K562 (cell line): ENCODE data around the gene GDAP2. TPM values are rescaled to one million over a fixed set of nuclear protein-coding genes. Genes with fewer than 3 reads are reported as not detected.

Experiments used
- ATAC-seq: fragments of 200-7000 bp; cut with Tn5 transposase; 3 replicates; pipeline ENCODE4 v1.9.1; 2020; ENCODE audit warnings: moderate library complexity
- BruUV-seq: library from RNA; stranded (reverse); fragments of 400-500 nt; replicated peaks from 2 replicates; lab custom pipeline; 2021; lab: Mats Ljungman, UMichigan
- CTCF ChIA-PET: fragments of 300-600 bp; formaldehyde crosslinking; extraction: SDS; loops from one replicate; lab custom pipeline; 2021; ENCODE audit warnings: low intra/inter-chr PET ratio; lab: Yijun Ruan, JAX
- POLR2A ChIA-PET: fragments of 300-600, 350-650 bp; sonication (Branson Sonifier 250); formaldehyde crosslinking; extraction: SDS; loops from one replicate; lab custom pipeline; 2021; ENCODE audit warnings: antibody characterized with exemption, inconsistent platforms; lab: Yijun Ruan, JAX
- DNase-seq, 4 experiments: peaks; one replicate each; pipeline versions ENCODE4 v3.0.0 to v3.0.0-alpha.2; 2011 to 2018; ENCODE audit warnings: low spot score in 3 of 4, mixed read lengths in 3 of 4; ENCODE audit errors: extremely low read depth in 1 of 4
- FAIRE-seq: peaks from 2 replicates; lab custom pipeline; 2011; peaks lifted over from hg19 to GRCh38; lab: Jason Lieb, UNC
- H2AFZ ChIP-seq: 2 replicates; pipeline ENCODE4 v1.6.0; 2011; ENCODE audit warnings: low read depth, low read length, control low read depth, inconsistent platforms
- H3K27ac ChIP-seq: fragments of 200-600 bp; 3 replicates; pipeline ENCODE4 v1.8.0; 2011; ENCODE audit warnings: low read depth, mild to moderate bottlenecking, control low read depth, inconsistent platforms, low read length, moderate library complexity, mixed read lengths; ENCODE audit errors: extremely low read depth
- H3K27me3 ChIP-seq, 2 experiments: fragments of 300-600 bp in 1 of 2; 2 replicates in 1 of 2; 3 replicates in 1 of 2; pipeline versions ENCODE4 v1.6.0 to v1.8.0; 2011; ENCODE audit warnings: inconsistent platforms in 2 of 2, low read length in 2 of 2, mild to moderate bottlenecking in 1 of 2, mixed read lengths in 1 of 2, moderate library complexity in 1 of 2; ENCODE audit not compliant: control insufficient read depth in 2 of 2, insufficient read depth in 2 of 2
- H3K36me3 ChIP-seq: fragments of 300-600 bp; 3 replicates; pipeline ENCODE4 v1.8.0; 2011; ENCODE audit warnings: mild to moderate bottlenecking, low read length, inconsistent platforms; ENCODE audit not compliant: control insufficient read depth, insufficient read depth
- H3K4me1 ChIP-seq, 2 experiments: fragments of 200-600 bp in 1 of 2; replicated peaks in 1 of 2; 2 replicates in 1 of 2; 3 replicates in 1 of 2; pipeline versions ENCODE4 v1.5.1 to v1.8.0; 2011; ENCODE audit warnings: inconsistent platforms in 2 of 2, low read length in 2 of 2, mild to moderate bottlenecking in 1 of 2, mixed read lengths in 1 of 2, moderate library complexity in 1 of 2; ENCODE audit not compliant: control insufficient read depth in 2 of 2, insufficient read depth in 2 of 2
- H3K4me2 ChIP-seq: 2 replicates; pipeline ENCODE4 v1.6.1; 2011; ENCODE audit warnings: low read length, control low read depth, inconsistent platforms, mixed read lengths; ENCODE audit not compliant: insufficient read depth
- H3K4me3 ChIP-seq: fragments of 200-600 bp; sonication (generic), shearing (Covaris generic); 2 replicates; pipeline ENCODE4 v1.5.1; 2016; ENCODE audit warnings: control low read depth, inconsistent platforms
- H3K79me2 ChIP-seq: fragments of 200-600 bp; 3 replicates; pipeline ENCODE4 v1.8.0; 2011; ENCODE audit warnings: low read length, inconsistent platforms; ENCODE audit not compliant: control insufficient read depth, insufficient read depth
- H3K9ac ChIP-seq, 2 experiments: 2 replicates each; pipeline versions ENCODE4 v1.6.0 to v1.6.1; 2011; ENCODE audit warnings: low read depth in 2 of 2, low read length in 2 of 2, control low read depth in 1 of 2, inconsistent platforms in 1 of 2, mild to moderate bottlenecking in 1 of 2, mixed read lengths in 1 of 2; ENCODE audit not compliant: insufficient read depth in 1 of 2
- H3K9me1 ChIP-seq: one replicate; pipeline ENCODE4 v1.6.0; 2011; ENCODE audit warnings: inconsistent platforms, mild to moderate bottlenecking, low read length, moderate library complexity; ENCODE audit not compliant: control insufficient read depth, insufficient read depth
- H3K9me3 ChIP-seq: replicated peaks from 2 replicates; pipeline ENCODE4 v1.5.1; 2011; ENCODE audit warnings: low read depth, low read length, inconsistent platforms; ENCODE audit not compliant: control insufficient read depth, insufficient read depth
- H4K20me1 ChIP-seq: replicated peaks from 2 replicates; pipeline ENCODE4 v1.6.1; 2011; ENCODE audit warnings: low read length, inconsistent platforms, mixed read lengths; ENCODE audit not compliant: control insufficient read depth, insufficient read depth
- CHAMP1 ChIP-seq: fragments of 450-650 bp; IDR thresholded peaks from 2 replicates; pipeline ENCODE4 v1.6.1; 2016; ENCODE audit warnings: mild to moderate bottlenecking
- DNMT1 ChIP-seq: fragments of 450-650 bp; IDR thresholded peaks from 2 replicates; pipeline ENCODE4 v1.6.1; 2016; ENCODE audit warnings: antibody characterized with exemption, mild to moderate bottlenecking
- FOS ChIP-seq: IDR thresholded peaks from 3 replicates; pipeline ENCODE4 v1.6.1; 2011; ENCODE audit not compliant: insufficient read length; ENCODE audit errors: extremely low read depth
- HMG20A ChIP-seq: fragments of 450-650 bp; formaldehyde crosslinking; conservative IDR thresholded peaks from 2 replicates; pipeline ENCODE4 v1.4.0; 2020; ENCODE audit warnings: mild to moderate bottlenecking, mixed read lengths
- KLF16 ChIP-seq: IDR thresholded peaks from 2 replicates; pipeline ENCODE4 v1.6.1; 2016; ENCODE audit warnings: antibody characterized with exemption
- SMARCA4 ChIP-seq: fragments of 450-650 bp; IDR thresholded peaks from 2 replicates; pipeline ENCODE4 v1.6.1; 2016
- SPI1 ChIP-seq: IDR thresholded peaks from 2 replicates; pipeline ENCODE4 v1.6.1; 2011; ENCODE audit warnings: low read depth, low read length, control low read depth, borderline replicate concordance
- TOE1 ChIP-seq, 2 experiments: fragments of 450-650 bp in 1 of 2; sonication (generic) in 1 of 2; formaldehyde crosslinking in 1 of 2; IDR thresholded peaks; 2 replicates each; pipeline versions ENCODE4 v1.7.1 to v1.8.0; 2016 to 2022; ENCODE audit warnings: borderline replicate concordance in 2 of 2, mild to moderate bottlenecking in 2 of 2, antibody characterized with exemption in 1 of 2, inconsistent platforms in 1 of 2, low read depth in 1 of 2, missing genetic modification reagents in 1 of 2, moderate library complexity in 1 of 2
- ZC3H11A ChIP-seq: IDR thresholded peaks from 2 replicates; pipeline ENCODE4 v1.6.1; 2012; ENCODE audit warnings: low read depth, low read length, improper control_type of control experiment
- ZNF384 ChIP-seq: IDR thresholded peaks from 2 replicates; pipeline ENCODE4 v1.6.1; 2012; ENCODE audit warnings: low read depth, low read length, improper control_type of control experiment
- ZNF507 ChIP-seq: conservative IDR thresholded peaks from 2 replicates; pipeline ENCODE4 v1.6.1; 2017; ENCODE audit warnings: missing genetic modification characterization, missing compliant biosample characterization
- ZNF830 ChIP-seq: fragments of 250-450 bp; sonication (Bioruptor Pico); IDR thresholded peaks from 2 replicates; pipeline ENCODE4 v1.5.0; 2021; ENCODE audit warnings: mild to moderate bottlenecking
- WGBS: fragments of 100-300 bp; shearing (Covaris generic); methylation state at CpG from one replicate; pipeline ENCODE4 v1.1.6; 2016; ENCODE audit warnings: low coverage, mixed read lengths; ENCODE audit not compliant: insufficient coverage; ENCODE audit errors: missing lambda C conversion rate; 5-methylcytosine and 5-hydroxymethylcytosine counted together
- in situ Hi-C: fragments of 300-500 bp; cut with MboI; formaldehyde crosslinking; loops from 4 replicates; pipeline ENCODE4 v1.15.0; 2018; ENCODE audit warnings: inconsistent platforms, mixed read lengths
- intact Hi-C: fragments of 100-400 bp; cut with micrococcal nuclease; formaldehyde crosslinking; loops from 2 replicates; pipeline ENCODE4 v1.14.2; 2022
- polyA plus RNA-seq, 8 experiments: library from polyadenylated mRNA; depleted of rRNA in 4 of 8; stranded (reverse) in 5 of 8; unstranded in 3 of 8; fragments of >200 nt; fragmentation: Nextera tagmentation in 2 of 8; fragmentation: Illumina TruSeq in 1 of 8; extraction: Ambion mirVana in 2 of 8; extraction: Trizol in 1 of 8; gene quantifications; 2 replicates each; pipeline versions ENCODE4 v1.2.1 to v1.2.3, GENCODE V29; 2011 to 2014; ENCODE audit warnings: inconsistent platforms in 1 of 8, missing spikeins in 1 of 8
- total RNA-seq, 7 experiments: library from RNA; depleted of rRNA in 6 of 7; stranded (reverse); fragments of >200 nt in 6 of 7; fragmentation: Illumina TruSeq in 2 of 7; extraction: Trizol in 2 of 7; gene quantifications; 2 replicates each; pipeline versions ENCODE4 v1.2.1 to v1.2.3, GENCODE V29; 2011 to 2021; ENCODE audit warnings: low replicate concordance in 1 of 7
- TF ChIP-seq, protein P1 (sequence below): fragments of 450-650 bp; formaldehyde crosslinking; IDR thresholded peaks from 2 replicates; pipeline ENCODE4 v1.4.0; 2020; ENCODE audit warnings: mild to moderate bottlenecking, mixed read lengths
- TF ChIP-seq, protein P2 (sequence below), 2 experiments: fragments of 450-650 bp in 1 of 2; sonication (generic) in 1 of 2; formaldehyde crosslinking in 1 of 2; IDR thresholded peaks in 1 of 2; conservative IDR thresholded peaks in 1 of 2; 2 replicates each; pipeline versions ENCODE4 v1.6.1 to v1.8.1; 2016 to 2023; ENCODE audit warnings: mild to moderate bottlenecking in 2 of 2, moderate library complexity in 2 of 2, inconsistent platforms in 1 of 2, missing genetic modification reagents in 1 of 2

The GDAP2 gene
- total and polyA plus RNA-seq, 9 of the 15 experiments (the other 6 are each of a cell fraction or from before 2014, with no cell fraction given): 4.1 to 23.1 (median 13.2) TPM

DNA sequence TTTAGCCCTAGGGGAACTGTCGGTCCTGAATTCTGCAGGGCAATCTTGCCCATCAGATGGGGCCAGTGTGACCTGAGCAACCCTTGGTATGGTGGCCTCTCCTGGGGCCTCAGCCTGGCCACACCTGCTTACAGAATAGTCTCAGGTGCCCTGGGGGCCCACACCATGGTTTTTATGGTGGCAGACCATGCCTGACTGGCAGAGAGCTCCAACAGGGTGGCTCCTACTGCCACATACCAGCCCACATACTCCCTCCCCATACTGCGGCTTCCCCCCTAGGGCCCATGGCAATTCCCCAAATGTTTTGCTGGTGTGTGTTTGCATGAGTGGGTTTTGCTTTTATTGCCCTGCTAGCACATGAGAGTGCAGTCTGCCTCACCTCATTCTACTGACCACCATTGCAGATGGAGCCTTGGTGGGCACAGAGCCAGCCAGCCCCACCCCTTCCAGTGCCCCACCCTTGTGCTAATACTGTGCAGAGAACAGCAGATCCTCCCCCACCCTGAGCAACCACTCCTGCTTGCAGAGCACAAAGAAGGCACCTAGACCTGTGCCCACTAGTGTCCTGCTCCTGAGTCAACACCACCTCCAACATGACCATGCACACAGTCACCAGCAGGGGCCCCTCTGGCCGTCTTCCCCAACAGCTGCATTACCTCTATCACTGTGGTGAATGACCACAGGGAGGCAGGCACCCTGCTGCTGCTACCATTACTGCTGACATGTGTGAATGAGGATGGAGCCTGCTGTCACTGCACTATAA is 86.8 kb downstream of the GDAP2 start (continued):
- TF ChIP-seq CHAMP1: no peak

GRCh38 chr1:117841117-117841650 is 88.2 kb downstream of the GDAP2 start:
- no peaks in the 10 kb centered on the region for H3K9me1 ChIP-seq
- H3K4me2 ChIP-seq: no peak overlapping the region
- H4K20me1 ChIP-seq: no peaks in the 10 kb centered on the region
- CTCF ChIA-PET: no interaction called here
- H3K27ac ChIP-seq: no peak overlapping the region
- ATAC-seq: no peak
- H2AFZ ChIP-seq: no peak overlapping the region
- no peak for FAIRE-seq
- H3K9ac ChIP-seq: no peak overlapping the region
- no peaks in the 10 kb centered on the region for H3K27me3 ChIP-seq
- no peaks in the 10 kb centered on the region for H3K79me2 ChIP-seq
- no peaks in the 10 kb centered on the region for H3K9me3 ChIP-seq
- POLR2A ChIA-PET: no interaction called here
- 7% methylated on average over 3 of the region's 3 CpGs for WGBS
- BruUV-seq: no TSS peak
- H3K36me3 ChIP-seq: no peaks in the 10 kb centered on the region
- DNase-seq: no peak
- no peak overlapping the region for H3K4me3 ChIP-seq
- H3K4me1 ChIP-seq: no peaks in the 10 kb centered on the region; a peak in 1 of 5 replicates
- intact Hi-C loops: no loop called here
- in situ Hi-C loops: no loop called here
- TF ChIP-seq ZC3H11A (no peak), ZNF384 (no peak), SPI1 (no peak), DNMT1 (no peak), SMARCA4 (no peak), ZNF507 (tag) (no peak), ZNF830 (CRISPR knock-in tag) (no peak), KLF16 (no peak), HMG20A (CRISPR knock-in tag) (no peak), FOS (no peak), TOE1 (IDR thresholded peaks at IDR 0.05; ENCODE audit: borderline replicate concordance) (peak; percentile 71), TOE1 (CRISPR knock-in tag; IDR thresholded peaks at IDR 0.05; ENCODE audit: borderline replicate concordance, low read depth) (no peak)
- TF ChIP-seq, protein P1, sequence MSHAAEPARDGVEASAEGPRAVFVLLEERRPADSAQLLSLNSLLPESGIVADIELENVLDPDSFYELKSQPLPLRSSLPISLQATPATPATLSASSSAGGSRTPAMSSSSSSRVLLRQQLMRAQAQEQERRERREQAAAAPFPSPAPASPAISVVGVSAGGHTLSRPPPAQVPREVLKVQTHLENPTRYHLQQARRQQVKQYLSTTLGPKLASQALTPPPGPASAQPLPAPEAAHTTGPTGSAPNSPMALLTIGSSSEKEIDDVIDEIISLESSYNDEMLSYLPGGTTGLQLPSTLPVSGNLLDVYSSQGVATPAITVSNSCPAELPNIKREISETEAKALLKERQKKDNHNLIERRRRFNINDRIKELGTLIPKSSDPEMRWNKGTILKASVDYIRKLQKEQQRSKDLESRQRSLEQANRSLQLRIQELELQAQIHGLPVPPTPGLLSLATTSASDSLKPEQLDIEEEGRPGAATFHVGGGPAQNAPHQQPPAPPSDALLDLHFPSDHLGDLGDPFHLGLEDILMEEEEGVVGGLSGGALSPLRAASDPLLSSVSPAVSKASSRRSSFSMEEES: peak; percentile 92
- TF ChIP-seq, protein P2, sequence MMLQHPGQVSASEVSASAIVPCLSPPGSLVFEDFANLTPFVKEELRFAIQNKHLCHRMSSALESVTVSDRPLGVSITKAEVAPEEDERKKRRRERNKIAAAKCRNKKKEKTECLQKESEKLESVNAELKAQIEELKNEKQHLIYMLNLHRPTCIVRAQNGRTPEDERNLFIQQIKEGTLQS (IDR thresholded peaks at IDR 0.05): peak; percentile 70
- TF ChIP-seq, protein P2 (CRISPR knock-in tag; conservative IDR thresholded peaks at IDR 0.05): no peak
